ENCODE measurements around the gene ABCC11.

DNA sequence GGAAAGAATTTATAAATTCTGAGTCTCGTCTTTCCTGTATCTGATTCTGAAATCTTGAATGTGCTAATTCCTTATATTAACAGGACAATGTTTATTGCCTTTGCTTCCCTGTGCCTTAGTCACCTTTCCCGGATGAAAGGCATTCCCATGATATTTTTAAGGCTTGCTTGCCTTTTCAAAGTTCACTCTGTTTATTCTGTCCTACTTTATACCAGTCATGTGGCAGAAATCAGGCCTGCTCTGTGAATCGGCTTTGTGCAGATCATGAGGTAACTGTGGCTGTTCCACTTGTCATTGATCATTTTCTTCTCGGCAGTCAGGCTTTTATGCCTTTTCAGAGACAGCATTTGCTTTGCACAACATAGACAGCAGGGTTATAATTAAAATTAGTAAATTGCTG lies 28.8 kb upstream of the ABCC11 start:
- TF ChIP-seq, protein P1, sequence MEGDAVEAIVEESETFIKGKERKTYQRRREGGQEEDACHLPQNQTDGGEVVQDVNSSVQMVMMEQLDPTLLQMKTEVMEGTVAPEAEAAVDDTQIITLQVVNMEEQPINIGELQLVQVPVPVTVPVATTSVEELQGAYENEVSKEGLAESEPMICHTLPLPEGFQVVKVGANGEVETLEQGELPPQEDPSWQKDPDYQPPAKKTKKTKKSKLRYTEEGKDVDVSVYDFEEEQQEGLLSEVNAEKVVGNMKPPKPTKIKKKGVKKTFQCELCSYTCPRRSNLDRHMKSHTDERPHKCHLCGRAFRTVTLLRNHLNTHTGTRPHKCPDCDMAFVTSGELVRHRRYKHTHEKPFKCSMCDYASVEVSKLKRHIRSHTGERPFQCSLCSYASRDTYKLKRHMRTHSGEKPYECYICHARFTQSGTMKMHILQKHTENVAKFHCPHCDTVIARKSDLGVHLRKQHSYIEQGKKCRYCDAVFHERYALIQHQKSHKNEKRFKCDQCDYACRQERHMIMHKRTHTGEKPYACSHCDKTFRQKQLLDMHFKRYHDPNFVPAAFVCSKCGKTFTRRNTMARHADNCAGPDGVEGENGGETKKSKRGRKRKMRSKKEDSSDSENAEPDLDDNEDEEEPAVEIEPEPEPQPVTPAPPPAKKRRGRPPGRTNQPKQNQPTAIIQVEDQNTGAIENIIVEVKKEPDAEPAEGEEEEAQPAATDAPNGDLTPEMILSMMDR (conservative IDR thresholded peaks at IDR 0.05 in 1 of 2, IDR thresholded peaks at IDR 0.05 in 1 of 2; ENCODE audit: extremely low read depth in 1 of 2, insufficient read depth in 1 of 2, low read depth in 1 of 2, low read length in 2 of 2), result no peak
- no peak for TF ChIP-seq EZH2 (IDR thresholded peaks at IDR 0.05; ENCODE audit: borderline replicate concordance, low read length)
